Measurements from ENCODE around the gene CCDC171. TPM values are rescaled to one million over a fixed set of nuclear protein-coding genes. Genes with fewer than 3 reads are reported as not detected.
"Not testable (repeated sequence)": the region's sequence is repeated elsewhere in the genome, so short reads cannot be mapped to it uniquely, and the experiment has no call there.

CCDC171 gene
- total RNA-seq, 4 donors from 2014 or later, result 6.2 to 9.6 (median 7.8) TPM

DNA sequence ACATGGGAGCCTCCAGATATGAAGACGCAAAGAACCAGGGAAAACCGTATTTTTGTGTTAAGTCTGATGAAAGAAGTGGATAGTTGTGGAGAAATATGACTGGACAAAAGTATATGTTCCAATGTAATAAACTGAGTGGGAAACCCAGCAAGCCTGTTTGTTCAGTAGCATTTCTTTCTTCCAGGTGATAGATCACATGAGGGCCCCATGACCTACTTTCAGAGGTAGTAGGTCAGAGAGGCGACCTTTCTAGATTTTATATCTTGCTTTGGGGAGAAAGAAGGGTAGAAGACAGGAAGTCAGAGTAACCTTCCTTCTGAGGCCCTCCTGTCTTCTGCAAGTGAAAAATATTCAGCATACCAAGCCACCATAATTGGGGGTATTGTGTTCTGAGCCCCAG, 31.5 kb downstream of the CCDC171 start:
- WGBS, 2 donors, result 78 to 80% methylated on average over 3 of the region's 3 CpGs
- TF ChIP-seq, protein P1, sequence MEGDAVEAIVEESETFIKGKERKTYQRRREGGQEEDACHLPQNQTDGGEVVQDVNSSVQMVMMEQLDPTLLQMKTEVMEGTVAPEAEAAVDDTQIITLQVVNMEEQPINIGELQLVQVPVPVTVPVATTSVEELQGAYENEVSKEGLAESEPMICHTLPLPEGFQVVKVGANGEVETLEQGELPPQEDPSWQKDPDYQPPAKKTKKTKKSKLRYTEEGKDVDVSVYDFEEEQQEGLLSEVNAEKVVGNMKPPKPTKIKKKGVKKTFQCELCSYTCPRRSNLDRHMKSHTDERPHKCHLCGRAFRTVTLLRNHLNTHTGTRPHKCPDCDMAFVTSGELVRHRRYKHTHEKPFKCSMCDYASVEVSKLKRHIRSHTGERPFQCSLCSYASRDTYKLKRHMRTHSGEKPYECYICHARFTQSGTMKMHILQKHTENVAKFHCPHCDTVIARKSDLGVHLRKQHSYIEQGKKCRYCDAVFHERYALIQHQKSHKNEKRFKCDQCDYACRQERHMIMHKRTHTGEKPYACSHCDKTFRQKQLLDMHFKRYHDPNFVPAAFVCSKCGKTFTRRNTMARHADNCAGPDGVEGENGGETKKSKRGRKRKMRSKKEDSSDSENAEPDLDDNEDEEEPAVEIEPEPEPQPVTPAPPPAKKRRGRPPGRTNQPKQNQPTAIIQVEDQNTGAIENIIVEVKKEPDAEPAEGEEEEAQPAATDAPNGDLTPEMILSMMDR (IDR thresholded peaks at IDR 0.05), result no peak
- TF ChIP-seq POLR2A (IDR thresholded peaks at IDR 0.05), result no peak
- no peaks in the 10 kb centered on the region for H3K36me3 ChIP-seq
- H3K27me3 ChIP-seq, result no peaks in the 10 kb centered on the region
- H3K4me1 ChIP-seq, result no peaks in the 10 kb centered on the region
- DNase-seq, result peak; percentile 8 to 12
- H3K27ac ChIP-seq, result no peak overlapping the region
- H3K9me3 ChIP-seq, result no peaks in the 10 kb centered on the region
- no peak overlapping the region for H3K4me3 ChIP-seq (replicated peaks in 1 of 3)
- intact Hi-C loops (cut with DNase I), result no loop called here

DNA sequence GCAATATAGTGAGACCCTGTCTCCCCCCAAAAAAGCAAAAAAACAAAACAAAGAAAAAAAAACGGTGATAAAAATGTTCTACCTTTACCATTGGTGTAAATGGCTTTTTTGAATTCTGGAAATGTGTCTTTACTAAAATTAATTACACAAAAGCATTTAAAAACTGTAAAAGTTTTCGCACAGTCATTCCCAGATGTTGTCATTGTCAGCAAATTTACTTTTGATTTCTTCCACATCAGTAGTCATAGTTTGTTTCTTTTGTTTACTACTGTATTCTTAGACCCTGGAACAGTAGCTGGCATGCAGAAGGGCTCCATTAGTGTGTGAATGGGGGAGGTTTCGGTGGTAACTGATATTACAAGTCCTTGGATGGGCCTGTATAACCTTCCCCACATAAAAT, 39.5 kb downstream of the CCDC171 start:
- H3K9me3 ChIP-seq, result no peaks in the 10 kb centered on the region
- no peaks in the 10 kb centered on the region for H3K27me3 ChIP-seq
- no peak overlapping the region for H3K27ac ChIP-seq
- H3K36me3 ChIP-seq, result no peaks in the 10 kb centered on the region
- H3K4me1 ChIP-seq, result no peaks in the 10 kb centered on the region
- H3K4me3 ChIP-seq (replicated peaks in 1 of 3), result no peak overlapping the region
- no peak for DNase-seq
- intact Hi-C loops (cut with DNase I), result no loop called here
- 87 to 92% methylated on average over 3 of the region's 3 CpGs for WGBS, 2 donors
- TF ChIP-seq, protein P1 (IDR thresholded peaks at IDR 0.05), result no peak
- TF ChIP-seq POLR2A (IDR thresholded peaks at IDR 0.05), result no peak

DNA sequence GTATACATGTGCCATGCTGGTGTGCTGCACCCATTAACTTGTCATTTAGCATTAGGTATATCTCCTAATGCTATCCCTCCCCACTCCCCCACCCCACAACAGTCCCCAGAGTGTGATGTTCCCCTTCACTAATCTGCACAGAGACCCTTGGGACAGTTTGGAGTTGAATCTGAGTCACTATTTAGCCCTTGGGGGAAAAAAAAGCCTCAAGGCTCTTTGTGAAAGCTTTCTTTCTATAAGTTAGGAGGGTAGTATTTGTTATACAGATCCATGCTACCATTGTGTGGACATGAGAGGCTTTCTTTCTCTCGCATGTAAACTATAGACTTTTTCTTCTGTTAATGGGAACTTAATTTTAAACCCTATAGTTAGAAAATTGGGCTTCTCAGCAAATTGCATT, 40.1 kb downstream of the CCDC171 start:
- DNase-seq; H3K27ac ChIP-seq; H3K9me3 ChIP-seq; H3K4me3 ChIP-seq (replicated peaks in 1 of 3); H3K4me1 ChIP-seq; H3K36me3 ChIP-seq; intact Hi-C loops (cut with DNase I); H3K27me3 ChIP-seq: not testable (repeated sequence)
- 92% methylated on average over 1 of the region's 1 CpG for WGBS, 2 donors

DNA sequence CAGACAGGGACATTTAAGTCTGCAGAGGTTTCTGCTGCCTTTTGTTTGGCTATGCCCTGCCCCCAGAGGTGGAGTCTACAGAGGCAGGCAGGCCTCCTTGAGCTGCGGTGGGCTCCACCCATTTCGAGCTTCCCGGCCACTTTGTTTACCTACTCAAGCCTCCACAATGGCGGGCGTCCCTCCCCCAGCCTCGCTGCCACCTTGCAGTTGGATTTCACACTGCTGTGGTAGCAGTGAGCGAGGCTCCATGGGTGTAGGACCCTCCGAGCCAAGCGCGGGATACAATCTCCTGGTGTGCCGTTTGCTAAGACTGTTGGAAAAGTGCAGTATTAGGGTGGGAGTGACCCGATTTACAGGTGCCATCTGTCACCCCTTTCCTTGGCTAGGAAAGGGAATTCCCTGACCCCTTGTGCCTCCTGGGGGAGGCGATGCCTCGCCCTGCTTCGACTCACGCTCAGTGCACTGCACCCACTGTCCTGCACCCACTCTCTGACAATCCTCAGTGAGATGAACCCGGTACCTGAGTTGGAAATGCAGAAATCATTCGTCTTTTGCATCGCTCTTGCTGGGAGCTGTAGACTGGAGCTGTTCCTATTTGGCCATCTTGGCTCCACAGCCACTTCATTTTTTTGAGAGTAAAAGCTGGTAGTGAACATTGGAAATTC, 48.0 kb downstream of the CCDC171 start:
- intact Hi-C loops (cut with DNase I), result loop anchor here (10.0 kb wide), 2 partner anchors 386 to 496 kb away; no protein-coding TSS in a partner anchor
- H3K4me3 ChIP-seq (replicated peaks in 1 of 3), result not testable (repeated sequence)

DNA sequence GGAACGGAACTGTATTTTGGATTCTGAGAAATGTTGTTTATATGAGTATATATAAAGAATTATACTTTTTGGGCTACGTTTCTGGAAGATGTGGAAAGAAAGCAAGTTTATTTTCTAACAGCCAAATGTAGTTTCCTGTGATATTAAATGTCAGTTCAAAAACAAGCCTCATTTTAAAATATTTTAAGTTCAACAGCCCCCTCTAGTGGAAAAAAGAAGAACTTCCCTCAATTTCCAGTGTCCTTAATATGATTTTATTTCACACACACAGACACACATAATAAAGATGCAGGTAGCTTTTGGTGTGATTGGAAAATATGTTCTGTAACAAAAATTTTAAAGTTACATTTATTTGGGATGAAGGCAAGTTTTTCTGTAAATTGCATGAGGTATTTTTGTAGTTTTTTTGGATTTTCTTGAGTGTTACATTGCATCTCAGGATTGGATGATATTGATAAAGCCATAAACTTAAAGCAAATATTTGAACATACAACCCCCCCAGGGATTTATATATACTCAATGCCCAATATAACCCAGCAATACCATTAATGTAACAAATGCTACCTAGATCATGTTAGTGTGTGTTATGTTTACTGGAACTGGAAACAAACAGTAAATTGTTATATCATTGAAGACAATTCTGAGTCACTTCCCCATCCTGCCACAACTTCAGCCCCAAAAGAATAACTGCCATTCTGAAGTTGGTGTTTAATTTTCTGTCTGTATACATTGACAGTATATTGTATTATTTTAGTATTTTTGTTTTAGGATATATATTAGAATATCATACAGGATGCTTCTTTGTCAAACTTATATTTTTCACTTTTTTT, 54.0 kb downstream of the CCDC171 start:
- no peaks in the 10 kb centered on the region for H3K9me3 ChIP-seq
- H3K27me3 ChIP-seq, result no peaks in the 10 kb centered on the region
- no peaks in the 10 kb centered on the region for H3K36me3 ChIP-seq
- DNase-seq, result no peak
- no peak overlapping the region for H3K27ac ChIP-seq
- TF ChIP-seq, protein P1 (IDR thresholded peaks at IDR 0.05), result peak; percentile 30 to 73 (median 71)
- no peak for TF ChIP-seq POLR2A (IDR thresholded peaks at IDR 0.05)
- H3K4me1 ChIP-seq, result no peaks in the 10 kb centered on the region
- H3K4me3 ChIP-seq (replicated peaks in 1 of 3), result no peak overlapping the region
- 31 to 36% methylated on average over 2 of the region's 2 CpGs for WGBS, 2 donors
- intact Hi-C loops (cut with DNase I), result loop anchor here (10.0 kb wide), 2 partner anchors 392 to 502 kb away; no protein-coding TSS in a partner anchor

More for the DNA sequence above, 48.0 kb downstream of the CCDC171 start:
- H3K27ac ChIP-seq, DNase-seq, H3K27me3 ChIP-seq, H3K4me1 ChIP-seq, H3K36me3 ChIP-seq, H3K9me3 ChIP-seq: not testable (repeated sequence)
- WGBS, 2 donors, result 94 to 98% methylated on average over 15 to 19 of the region's 19 CpGs

DNA sequence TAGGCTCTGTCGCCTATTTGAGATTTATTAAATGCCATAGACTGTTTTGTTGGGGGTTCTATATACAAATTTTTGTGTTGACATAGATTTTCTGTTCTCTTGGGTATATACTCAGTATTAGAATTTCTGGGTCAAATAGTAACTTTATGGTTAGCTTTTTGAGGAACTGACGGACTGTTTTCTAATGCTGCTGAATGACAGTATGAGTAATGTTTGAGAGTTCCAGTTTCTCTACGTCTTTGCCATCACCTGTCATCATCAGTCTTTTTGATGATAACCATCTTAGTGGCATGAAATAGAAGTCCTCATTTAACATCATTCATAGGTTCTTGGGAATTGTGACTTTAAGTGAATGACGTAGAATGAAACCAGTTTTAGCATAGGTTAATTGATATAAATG, 60.1 kb downstream of the CCDC171 start:
- H3K27ac ChIP-seq, result no peak overlapping the region
- no peaks in the 10 kb centered on the region for H3K27me3 ChIP-seq
- no peak for DNase-seq
- intact Hi-C loops (cut with DNase I), result no loop called here
- TF ChIP-seq, protein P1 (IDR thresholded peaks at IDR 0.05), result no peak
- no peak for TF ChIP-seq POLR2A (IDR thresholded peaks at IDR 0.05)
- H3K4me3 ChIP-seq (replicated peaks in 1 of 3), result no peak overlapping the region
- H3K36me3 ChIP-seq, result no peaks in the 10 kb centered on the region
- no peaks in the 10 kb centered on the region for H3K4me1 ChIP-seq
- 91 to 94% methylated on average over 4 of the region's 4 CpGs for WGBS, 2 donors
- H3K9me3 ChIP-seq, result no peaks in the 10 kb centered on the region

All from thyroid gland (tissue), 4 donors.